ENCODE measurements around the gene PTGFRN. TPM values are rescaled to one million over a fixed set of nuclear protein-coding genes. Genes with fewer than 3 reads are reported as not detected.

PTGFRN gene
- total RNA-seq, 3 donors from 2014 or later (not counting 1 experiment from before 2014, with no cell fraction given): 0.71 to 1.4 (median 0.79) TPM

GRCh38 chr1:117008656-117009055, 98.9 kb downstream of the PTGFRN start:
- Mint-ChIP-seq H3K9me3 (no peaks in the 10 kb centered on the region), H3K4me3 (no peak overlapping the region), H3K4me1 (peaks cover 4 to 14% of the 10 kb centered on the region in 2 donors), H3K36me3 (no peaks in the 10 kb centered on the region), H3K27me3 (ENCODE audit: low read depth in 2 of 2) (peaks cover 6 to 7% of the 10 kb centered on the region in 2 donors), H3K27ac (no peak overlapping the region)
- Histone ChIP-seq H3K4me1 (ENCODE audit: control insufficient read depth, insufficient read depth, low read length) (peaks cover 2% of the 10 kb centered on the region), H3K36me3 (ENCODE audit: control insufficient read depth, insufficient read depth, low read length) (no peaks in the 10 kb centered on the region), H3K9me3 (ENCODE audit: control insufficient read depth, insufficient read depth, low read length) (no peaks in the 10 kb centered on the region), H3K4me3 (ENCODE audit: low read length) (no peak overlapping the region), H3K27ac (ENCODE audit: low read length) (no peak overlapping the region), H3K27me3 (ENCODE audit: control insufficient read depth, insufficient read depth, low read length) (no peaks in the 10 kb centered on the region)
- WGBS (ENCODE audit: insufficient coverage): 68% methylated on average over 2 of the region's 2 CpGs
- no peak for DNase-seq
- intact Hi-C loops (cut with micrococcal nuclease): loop anchor here (5.0 kb wide), 1 partner anchor 39 kb away; no protein-coding TSS in a partner anchor
- no peak for ATAC-seq
- TF ChIP-seq CTCF (IDR thresholded peaks at IDR 0.05): no peak

- ATAC-seq (peak in 1 of 3 donors; percentile 53), DNase-seq (peak in 1 of 2 donors; percentile 49)
- Mint-ChIP-seq H3K9me3 (no peaks in the 10 kb centered on the region), H3K27ac (no peak overlapping the region), H3K36me3 (no peaks in the 10 kb centered on the region), H3K4me1 (peaks cover 4 to 14% of the 10 kb centered on the region in 2 donors), H3K4me3 (no peak overlapping the region), H3K27me3 (ENCODE audit: low read depth in 2 of 2) (peaks cover 6 to 7% of the 10 kb centered on the region in 2 donors)
- intact Hi-C loops (cut with micrococcal nuclease): loop anchor here (5.0 kb wide), 1 partner anchor 38 kb away; no protein-coding TSS in a partner anchor
- H3K4me1 ChIP-seq (ENCODE audit: control insufficient read depth, insufficient read depth, low read length): peaks cover 2% of the 10 kb centered on the region
- 49% methylated on average over 3 of the region's 3 CpGs for whole genome bisulfite sequencing (ENCODE audit: insufficient coverage)
- TF ChIP-seq CTCF (IDR thresholded peaks at IDR 0.05): no peak
- no peaks in the 10 kb centered on the region for H3K27me3 ChIP-seq (ENCODE audit: control insufficient read depth, insufficient read depth, low read length)
- no peaks in the 10 kb centered on the region for H3K9me3 ChIP-seq (ENCODE audit: control insufficient read depth, insufficient read depth, low read length)
- no peak overlapping the region for H3K27ac ChIP-seq (ENCODE audit: low read length)
- no peaks in the 10 kb centered on the region for H3K36me3 ChIP-seq (ENCODE audit: control insufficient read depth, insufficient read depth, low read length)
- H3K4me3 ChIP-seq (ENCODE audit: low read length): no peak overlapping the region
Observed at GRCh38 chr1:117009132-117009531, 99.4 kb downstream of the PTGFRN start.

GRCh38 chr1:117010310-117010969, 100.7 kb downstream of the PTGFRN start:
- Histone ChIP-seq H3K4me3 (ENCODE audit: low read length) (no peak overlapping the region), H3K9me3 (ENCODE audit: control insufficient read depth, insufficient read depth, low read length) (no peaks in the 10 kb centered on the region), H3K36me3 (ENCODE audit: control insufficient read depth, insufficient read depth, low read length) (no peaks in the 10 kb centered on the region), H3K27ac (ENCODE audit: low read length) (no peak overlapping the region), H3K27me3 (ENCODE audit: control insufficient read depth, insufficient read depth, low read length) (no peaks in the 10 kb centered on the region), H3K4me1 (ENCODE audit: control insufficient read depth, insufficient read depth, low read length) (peaks cover 2% of the 10 kb centered on the region)
- no peaks in the 10 kb centered on the region for H3K36me3 Mint-ChIP-seq
- DNase-seq (no peak), ATAC-seq (no peak)
- H3K9me3 Mint-ChIP-seq: no peaks in the 10 kb centered on the region
- no peak overlapping the region for H3K4me3 Mint-ChIP-seq
- peaks cover 6 to 7% of the 10 kb centered on the region in 2 donors for H3K27me3 Mint-ChIP-seq (ENCODE audit: low read depth in 2 of 2)
- H3K4me1 Mint-ChIP-seq: peaks cover 4 to 14% of the 10 kb centered on the region in 2 donors
- intact Hi-C loops (cut with micrococcal nuclease): no loop called here
- no peak overlapping the region for H3K27ac Mint-ChIP-seq
- no peak for TF ChIP-seq CTCF (IDR thresholded peaks at IDR 0.05)
- 83% methylated on average over 1 of the region's 3 CpGs for WGBS (ENCODE audit: insufficient coverage)
